ENCODE results near the gene RPL37.
A peak's percentile ranks its signal among the peaks of the same experiment; 100 is the strongest.
"Not testable (repeated sequence)": the region's sequence is repeated elsewhere in the genome, so short reads cannot be mapped to it uniquely, and the experiment has no call there.

The RPL37 gene

GRCh38 chr5:40834849-40835787, at the start of gene RPL37:
Gene RPL37 (minus strand): TSS chr5:40835222. CDS start chr5:40835185, 37 bp downstream.
- DNase-seq (ENCODE audit: low read depth), result peak; percentile 93

- not testable (repeated sequence) for DNase-seq (ENCODE audit: low read depth)
Observed at GRCh38 chr5:40883051-40883450, 48.0 kb upstream of the RPL37 start.

DNA sequence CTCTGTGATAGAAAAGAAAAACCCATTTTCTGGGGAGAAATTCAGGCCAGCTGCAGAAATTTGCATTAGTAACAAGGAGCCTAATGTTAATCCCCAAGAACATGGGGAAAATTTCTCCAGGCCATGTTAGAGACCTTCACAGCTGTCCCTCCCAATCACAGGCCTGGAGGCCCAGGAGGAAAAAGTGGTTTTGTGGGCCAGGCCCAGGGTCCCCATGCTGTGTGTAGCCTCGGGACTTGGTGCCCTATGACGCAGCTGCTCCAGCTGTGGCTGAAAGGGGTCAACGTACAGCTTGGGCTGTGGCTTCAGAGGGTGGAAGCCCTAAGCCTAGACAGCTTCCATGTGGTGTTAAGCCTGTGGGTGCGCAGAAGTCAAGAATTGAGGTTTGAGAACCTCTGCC, 47.3 kb upstream of the RPL37 start:
- DNase-seq (ENCODE audit: low read depth), result no peak

DNA sequence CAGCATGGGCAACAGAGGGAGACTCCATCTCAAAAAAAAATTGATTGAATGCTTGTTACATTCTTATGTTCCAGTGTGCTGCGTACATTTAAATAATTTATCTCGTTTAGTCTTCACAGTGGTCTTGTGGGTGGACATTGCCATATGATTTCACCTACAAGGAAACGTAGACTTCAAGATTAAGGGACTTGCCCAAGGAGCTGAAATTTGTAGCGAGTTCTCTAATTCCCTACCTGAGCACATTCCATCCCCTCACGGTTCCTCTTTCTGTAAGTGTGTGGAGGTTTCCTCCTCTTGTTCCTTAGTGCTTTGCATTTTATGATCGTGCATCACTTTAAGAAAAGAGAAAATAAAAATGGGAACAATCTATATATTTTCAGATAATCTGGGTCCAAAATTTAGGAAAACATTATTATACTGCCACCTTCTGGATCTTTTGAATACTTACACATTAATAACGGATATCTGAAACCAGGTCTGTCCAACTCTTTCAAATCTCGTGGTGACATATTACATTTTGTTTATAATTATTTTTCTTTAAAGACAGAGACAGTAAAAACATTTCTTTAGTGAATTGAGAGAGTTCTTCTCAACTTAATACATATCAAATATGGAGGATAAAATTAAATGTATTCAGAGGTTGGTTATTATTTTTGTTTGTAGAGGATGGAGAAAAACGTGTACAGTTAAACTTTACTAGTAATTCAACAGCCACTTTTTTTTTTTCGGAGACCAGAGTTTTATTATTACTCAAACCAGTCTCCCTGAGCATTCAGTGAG, 44.3 kb upstream of the RPL37 start:
- no peak for DNase-seq (ENCODE audit: low read depth)

GRCh38 chr5:40877371-40877988, 42.5 kb upstream of the RPL37 start:
- no peak for DNase-seq (ENCODE audit: low read depth)

GRCh38 chr5:40875958-40876357, 40.9 kb upstream of the RPL37 start:
- DNase-seq (ENCODE audit: low read depth), result no peak

DNA sequence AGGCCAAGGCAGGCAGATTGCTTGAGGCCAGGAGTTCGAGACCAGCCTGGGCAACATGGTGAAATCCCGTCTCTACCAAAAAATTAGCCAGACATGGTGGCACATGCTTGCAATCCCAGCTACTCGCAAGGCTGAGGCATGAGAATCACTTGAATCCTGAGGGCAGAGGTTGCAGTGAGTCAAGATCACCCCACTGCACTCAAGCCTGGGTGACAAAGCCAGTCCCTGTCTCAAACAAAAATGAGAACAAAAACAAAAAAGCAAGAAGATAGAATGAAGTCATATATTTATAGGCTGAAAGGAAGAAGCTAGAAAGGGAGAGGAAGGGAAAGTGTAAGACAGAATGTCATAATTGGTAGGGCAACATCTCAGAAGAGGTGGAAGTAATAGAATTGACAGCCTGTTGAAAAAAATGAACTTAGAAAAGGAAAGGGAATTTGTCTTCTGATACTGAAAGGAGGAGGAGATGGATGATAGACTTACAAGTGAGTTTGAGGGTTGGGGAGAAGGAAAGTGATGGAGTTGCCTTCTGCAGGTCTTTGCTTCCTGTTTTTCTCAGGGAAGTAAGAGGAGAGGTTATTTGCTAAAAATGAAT, 38.4 kb upstream of the RPL37 start:
- DNase-seq (ENCODE audit: low read depth), result no peak

DNA sequence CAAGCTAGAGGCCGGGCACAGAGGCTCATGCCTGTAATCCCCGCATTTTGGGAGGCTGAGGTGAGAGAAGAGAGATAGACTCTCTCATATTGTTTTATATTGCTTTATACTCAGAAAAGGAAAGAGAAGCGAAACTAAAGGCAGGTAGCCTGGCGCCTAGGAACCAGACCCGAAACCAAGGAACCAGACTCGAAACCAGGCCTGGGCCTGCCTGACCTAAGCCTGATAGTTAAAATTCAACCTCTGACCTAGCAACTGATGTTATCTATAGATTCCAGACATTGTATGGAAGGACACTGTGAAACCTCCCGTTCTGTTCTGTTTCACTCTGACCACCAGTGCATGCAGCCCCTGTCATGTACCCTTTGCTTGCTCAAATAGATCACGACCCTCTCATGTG, 37.2 kb upstream of the RPL37 start:
- DNase-seq (ENCODE audit: low read depth), result not testable (repeated sequence)

GRCh38 chr5:40871177-40871576, 36.2 kb upstream of the RPL37 start:
- DNase-seq (ENCODE audit: low read depth), result no peak

DNA sequence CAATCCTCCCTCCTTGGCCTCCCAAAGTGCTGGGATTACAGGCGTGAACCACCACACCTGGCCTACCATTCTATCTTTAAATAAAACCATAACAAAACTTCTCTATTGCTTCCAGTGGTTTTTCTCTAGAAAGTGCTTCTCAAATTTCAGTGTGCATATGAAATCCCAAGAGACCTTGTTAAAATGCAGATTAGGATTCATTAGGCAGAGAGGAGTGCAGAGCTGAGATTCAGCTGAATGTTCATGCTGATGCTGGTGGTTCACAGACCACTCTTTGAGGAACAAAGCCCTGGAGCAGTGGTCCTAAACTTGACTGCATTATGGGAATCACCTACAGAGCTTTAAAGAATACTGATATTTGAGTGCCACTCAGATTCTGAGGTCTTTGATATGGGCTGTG, 34.4 kb upstream of the RPL37 start:
- no peak for DNase-seq (ENCODE audit: low read depth)

- DNase-seq (ENCODE audit: low read depth), result no peak
Observed at GRCh38 chr5:40866844-40867243, 31.8 kb upstream of the RPL37 start.

DNA sequence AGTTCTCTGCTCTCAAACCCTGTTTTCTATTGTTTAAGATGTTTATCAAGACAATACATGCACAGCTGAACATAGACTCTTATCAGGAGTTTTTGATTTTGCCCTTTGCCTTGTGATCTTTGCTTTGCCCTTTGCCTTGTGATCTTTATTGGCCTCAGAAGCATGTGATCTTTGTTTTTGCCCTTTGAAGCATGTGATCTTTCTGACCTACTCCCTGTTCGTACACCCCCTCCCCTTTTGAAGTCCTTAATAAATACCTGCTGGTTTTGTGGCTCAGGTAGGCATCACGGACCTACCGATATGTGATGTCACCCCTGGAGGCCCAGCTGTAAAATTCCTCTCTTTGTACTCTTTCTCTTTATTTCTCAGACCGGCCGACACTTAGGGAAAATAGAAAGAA, 30.0 kb upstream of the RPL37 start:
- DNase-seq (ENCODE audit: low read depth), result not testable (repeated sequence)

- DNase-seq (ENCODE audit: low read depth), result no peak
Observed at GRCh38 chr5:40860711-40861110, 25.7 kb upstream of the RPL37 start.

DNA sequence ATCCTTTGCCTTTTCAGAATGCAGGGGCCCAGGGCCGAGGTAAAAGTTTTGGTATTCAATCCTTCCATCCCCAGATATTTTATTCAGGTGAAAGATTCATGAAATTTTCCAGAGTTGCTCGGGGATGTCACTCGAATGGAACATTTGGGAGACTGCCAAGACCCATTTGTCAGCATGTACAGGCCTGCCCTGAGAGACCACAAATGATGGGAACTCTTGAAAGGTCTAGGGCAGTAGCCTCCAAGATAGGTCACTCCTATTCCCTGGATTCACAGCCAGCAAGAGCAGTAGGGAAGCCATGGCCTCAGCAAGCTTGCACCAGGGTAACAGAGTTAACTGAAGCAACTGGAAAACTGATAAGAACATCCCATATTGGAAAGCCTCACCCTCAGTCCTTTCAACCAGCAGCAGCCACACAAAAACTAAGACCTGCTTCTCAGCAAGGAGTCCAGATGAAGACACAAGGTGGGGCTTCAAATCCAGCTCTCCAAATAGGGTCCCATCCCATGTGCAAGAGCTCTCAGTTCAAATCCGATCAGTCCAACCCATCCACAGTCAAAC, 18.7 kb upstream of the RPL37 start:
- no peak for DNase-seq (ENCODE audit: low read depth)

- no peak for DNase-seq (ENCODE audit: low read depth)
Observed at GRCh38 chr5:40847525-40847924, 12.5 kb upstream of the RPL37 start.

GRCh38 chr5:40846371-40846770, 11.3 kb upstream of the RPL37 start:
- no peak for DNase-seq (ENCODE audit: low read depth)

- no peak for DNase-seq (ENCODE audit: low read depth)
Observed at GRCh38 chr5:40844565-40844964, 9.5 kb upstream of the RPL37 start.

DNA sequence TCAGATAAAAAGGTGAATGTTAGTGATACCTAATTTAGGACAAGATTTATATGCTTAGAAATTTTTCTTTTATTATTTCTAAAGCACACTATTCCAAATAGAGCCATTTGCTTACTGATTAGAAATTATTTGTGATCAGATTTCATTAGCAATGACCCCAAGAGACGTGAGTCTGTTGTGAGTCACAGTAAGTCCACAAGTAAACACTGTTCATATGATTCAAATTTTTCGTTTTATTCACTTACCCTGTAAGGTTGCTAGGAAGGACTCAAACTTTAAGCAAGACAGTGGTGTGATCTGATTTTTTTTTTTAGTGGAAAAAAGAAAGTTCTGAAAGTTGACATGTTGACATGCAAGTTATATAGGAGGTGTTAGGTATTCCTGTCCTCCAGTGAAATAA, 7.3 kb upstream of the RPL37 start:
- DNase-seq (ENCODE audit: low read depth), result no peak

DNA sequence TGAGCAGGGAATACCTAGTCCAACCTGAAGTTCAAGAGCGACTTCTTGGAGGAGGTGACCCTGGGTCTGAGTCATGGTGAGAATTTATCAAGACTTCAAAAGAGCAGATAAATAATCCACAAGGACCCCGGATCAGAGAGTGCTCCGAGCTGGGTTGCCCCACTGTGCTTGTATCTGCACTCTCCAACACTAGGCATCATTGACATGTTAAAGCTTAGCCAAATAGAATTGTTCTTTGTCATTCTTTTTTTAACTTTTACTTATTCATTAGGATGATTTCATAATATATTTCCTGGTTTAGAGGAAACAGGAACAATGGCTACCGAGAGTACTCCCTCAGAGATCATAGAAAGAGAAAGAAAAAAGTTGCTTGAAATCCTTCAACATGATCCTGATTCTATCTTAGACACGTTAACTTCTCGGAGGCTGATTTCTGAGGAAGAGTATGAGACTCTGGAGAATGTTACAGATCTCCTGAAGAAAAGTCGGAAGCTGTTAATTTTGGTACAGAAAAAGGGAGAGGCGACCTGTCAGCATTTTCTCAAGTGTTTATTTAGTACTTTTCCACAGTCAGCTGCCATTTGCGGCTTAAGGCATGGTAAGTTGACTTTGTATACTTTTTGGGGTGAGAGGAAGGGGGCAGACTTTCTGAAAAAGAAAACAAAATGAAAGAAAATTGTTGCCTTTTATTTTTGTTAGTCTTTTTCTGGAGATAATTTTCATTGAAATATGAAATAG, 6.2 kb upstream of the RPL37 start, which contains the start of gene CARD6:
TSS of gene CARD6 (plus strand) at position 300 of the 738 bp plus-strand sequence. CDS start at position 316, 16 bp downstream.
- no peak for DNase-seq (ENCODE audit: low read depth)

GRCh38 chr5:40838086-40838485, 3.1 kb upstream of the RPL37 start:
- no peak for DNase-seq (ENCODE audit: low read depth)

DNA sequence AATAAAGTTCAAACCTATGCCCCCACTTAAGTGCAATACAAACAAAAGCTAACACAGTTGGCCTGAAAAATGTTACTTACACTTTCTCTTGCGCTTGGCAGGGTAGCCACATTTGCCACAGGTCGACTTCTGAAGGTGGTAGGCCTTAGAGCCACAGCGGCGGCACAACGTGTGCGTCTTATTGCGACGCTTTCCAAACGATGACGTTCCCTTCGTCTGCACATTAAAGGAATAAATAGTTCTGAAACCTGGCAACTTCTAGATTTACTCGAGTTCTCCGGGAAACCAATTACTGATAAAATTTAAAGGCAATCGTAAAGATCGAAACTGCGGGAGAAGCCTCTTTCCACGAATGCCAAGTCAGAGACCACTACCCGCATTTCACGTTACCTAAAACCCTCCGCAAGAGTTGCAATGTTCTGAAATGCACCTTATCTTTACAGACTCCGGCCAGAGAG, 602 bp downstream of the RPL37 start:
- DNase-seq (ENCODE audit: low read depth), result no peak
